B cell (primary cell): ENCODE results near the gene PPARD.
A peak's percentile ranks its signal among the peaks of the same experiment; 100 is the strongest.

ENCODE experiments used
- CTCF ChIP-seq: fragments of 200-600 bp; IDR thresholded peaks from one replicate; pipeline ENCODE4 v1.8.0; 2022; ENCODE audit warnings: antibody characterized with exemption, mild to moderate bottlenecking
- EZH2 ChIP-seq: IDR thresholded peaks from 2 replicates; pipeline ENCODE4 v1.6.1; 2012; ENCODE audit warnings: borderline replicate concordance, low read depth, mild to moderate bottlenecking, moderate library complexity, low read length; ENCODE audit not compliant: insufficient read depth, poor library complexity, severe bottlenecking

- TF ChIP-seq CTCF (peak; percentile 92), EZH2 (no peak)
Observed at GRCh38 chr6:35342258-35343091, at the start of gene PPARD.
